ENCODE measurements around the gene PLCL2.

PLCL2 gene

GRCh38 chr3:16917980-16918682 lies 33.4 kb downstream of the PLCL2 start:
- no peak overlapping the region for H3K4me3 ChIP-seq (ENCODE audit: low read depth, low read length)
- TF ChIP-seq CTCF (IDR thresholded peaks at IDR 0.05; ENCODE audit: low read depth, low read length, missing control alignments), result no peak

GRCh38 chr3:16918683-16919025 lies 33.9 kb downstream of the PLCL2 start:
- no peak for DNase-seq (ENCODE audit: low read depth)
- in situ Hi-C loops (cut with HindIII; ENCODE audit: low sequenced_read_pairs), result no loop called here
- no peak for TF ChIP-seq CTCF (IDR thresholded peaks at IDR 0.05; ENCODE audit: low read depth, low read length, missing control alignments)
- H3K4me3 ChIP-seq (ENCODE audit: low read depth, low read length), result no peak overlapping the region

More at GRCh38 chr3:16917980-16918682, 33.4 kb downstream of the PLCL2 start:
- no peak for DNase-seq (ENCODE audit: low read depth)
- in situ Hi-C loops (cut with HindIII; ENCODE audit: low sequenced_read_pairs), result no loop called here

- TF ChIP-seq CTCF (IDR thresholded peaks at IDR 0.05; ENCODE audit: low read depth, low read length, missing control alignments), result no peak
- DNase-seq (ENCODE audit: low read depth), result no peak
- no peak overlapping the region for H3K4me3 ChIP-seq (ENCODE audit: low read depth, low read length)
- in situ Hi-C loops (cut with HindIII; ENCODE audit: low sequenced_read_pairs), result loop anchor here (5.0 kb wide), 1 partner anchor 69 kb away; no protein-coding TSS in a partner anchor
These were observed 38.4 kb downstream of the PLCL2 start for GRCh38 chr3:16923112-16923511.

- in situ Hi-C loops (cut with HindIII; ENCODE audit: low sequenced_read_pairs), result no loop called here
- no peak for TF ChIP-seq CTCF (IDR thresholded peaks at IDR 0.05; ENCODE audit: low read depth, low read length, missing control alignments)
- no peak overlapping the region for H3K4me3 ChIP-seq (ENCODE audit: low read depth, low read length)
These were observed 42.7 kb downstream of the PLCL2 start for GRCh38 chr3:16927485-16927884.

GRCh38 chr3:16928386-16929132 lies 43.8 kb downstream of the PLCL2 start:
- no peak for TF ChIP-seq CTCF (IDR thresholded peaks at IDR 0.05; ENCODE audit: low read depth, low read length, missing control alignments)
- H3K4me3 ChIP-seq (ENCODE audit: low read depth, low read length), result no peak overlapping the region
- no peak for DNase-seq (ENCODE audit: low read depth)
- in situ Hi-C loops (cut with HindIII; ENCODE audit: low sequenced_read_pairs), result no loop called here

More at GRCh38 chr3:16927485-16927884, 42.7 kb downstream of the PLCL2 start:
- DNase-seq (ENCODE audit: low read depth), result no peak

- DNase-seq (ENCODE audit: low read depth), result no peak
- H3K4me3 ChIP-seq (ENCODE audit: low read depth, low read length), result no peak overlapping the region
- in situ Hi-C loops (cut with HindIII; ENCODE audit: low sequenced_read_pairs), result no loop called here
- TF ChIP-seq CTCF (IDR thresholded peaks at IDR 0.05; ENCODE audit: low read depth, low read length, missing control alignments), result no peak
These were observed 44.6 kb downstream of the PLCL2 start for GRCh38 chr3:16929311-16929710.
